HG02642 (cell line): ENCODE measurements around the gene SLF2.

ENCODE experiments used
- ATAC-seq: cut with Tn5 transposase; IDR thresholded peaks from one replicate; pipeline ENCODE4 v1.9.1; 2021; ENCODE audit warnings: mild to moderate bottlenecking; ENCODE audit not compliant: unreplicated experiment, poor library complexity

Gene SLF2

DNA sequence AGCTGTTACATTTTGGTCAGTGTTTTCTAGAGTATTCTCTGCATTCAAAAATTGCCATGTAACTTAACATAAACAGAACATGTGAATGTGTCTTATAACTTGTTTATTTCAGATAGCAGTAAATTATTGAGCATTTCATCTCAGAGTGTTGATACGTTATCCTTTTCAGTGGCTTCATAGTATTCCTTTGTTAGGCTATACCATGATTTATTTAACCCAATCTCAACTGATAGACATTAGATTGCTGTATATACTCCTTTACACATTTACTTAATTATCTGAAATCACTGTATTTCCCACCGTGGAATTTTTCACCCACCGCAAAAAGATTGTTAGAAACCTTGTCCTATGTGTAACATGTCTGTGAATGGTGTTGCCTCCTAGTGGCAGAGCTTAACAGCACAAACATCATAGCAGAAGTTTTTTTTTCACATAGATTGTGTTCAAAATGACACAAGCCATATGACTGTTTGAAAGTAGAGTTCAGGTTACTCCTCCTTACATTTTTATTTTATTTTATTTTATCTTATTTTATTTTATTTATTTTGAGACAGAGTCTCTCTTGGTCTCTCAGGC lies 21.4 kb downstream of the SLF2 start:
- ATAC-seq = no peak

GRCh38 chr10:100939763-100940344 lies 27.1 kb downstream of the SLF2 start:
- ATAC-seq = no peak

DNA sequence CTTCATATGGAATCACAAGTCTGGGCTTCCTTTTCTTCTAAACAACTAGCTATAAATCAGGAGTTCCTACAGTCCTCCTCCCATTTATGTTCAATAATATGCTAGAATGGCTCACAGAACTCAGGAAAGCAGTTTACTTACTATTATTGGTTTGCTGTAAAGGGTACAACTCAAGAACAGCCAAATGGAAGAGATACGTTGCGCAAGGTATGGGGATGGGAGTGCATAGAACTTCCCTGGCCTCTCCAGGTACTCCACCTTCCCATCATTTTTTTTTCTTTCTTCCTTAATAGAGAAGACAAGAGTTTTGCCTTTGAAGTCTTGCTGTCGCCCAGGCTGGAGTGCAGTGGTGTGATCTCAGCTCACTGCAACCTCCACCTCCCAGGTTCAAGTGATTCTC lies 29.5 kb downstream of the SLF2 start:
- no peak for ATAC-seq

DNA sequence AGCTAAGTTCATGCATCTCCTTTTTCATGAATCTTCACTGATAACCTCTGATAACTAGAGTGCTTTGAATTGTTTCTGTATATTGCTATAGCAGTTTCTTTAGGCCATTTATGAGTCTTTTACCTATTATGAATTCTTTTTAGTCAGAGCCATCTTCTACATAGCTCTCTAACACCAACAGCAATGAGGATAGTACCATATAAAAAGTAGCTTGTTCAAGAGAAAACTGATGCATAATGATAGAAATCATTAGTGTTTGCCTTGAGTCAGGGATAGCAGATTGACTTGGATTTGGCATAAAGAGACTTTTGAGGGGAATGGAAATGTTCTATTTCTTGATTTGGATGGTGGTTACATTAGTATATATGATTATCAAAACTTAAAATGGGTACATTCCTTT lies 30.7 kb downstream of the SLF2 start:
- ATAC-seq = no peak

- ATAC-seq = no peak
Observed at GRCh38 chr10:100945754-100946153, 33.0 kb downstream of the SLF2 start.

GRCh38 chr10:100948916-100949315 lies 36.2 kb downstream of the SLF2 start:
- ATAC-seq = no peak

GRCh38 chr10:100960251-100960650 lies 47.5 kb downstream of the SLF2 start:
- no peak for ATAC-seq

- ATAC-seq = no peak
Observed at GRCh38 chr10:100962351-100963080, 49.8 kb downstream of the SLF2 start.

DNA sequence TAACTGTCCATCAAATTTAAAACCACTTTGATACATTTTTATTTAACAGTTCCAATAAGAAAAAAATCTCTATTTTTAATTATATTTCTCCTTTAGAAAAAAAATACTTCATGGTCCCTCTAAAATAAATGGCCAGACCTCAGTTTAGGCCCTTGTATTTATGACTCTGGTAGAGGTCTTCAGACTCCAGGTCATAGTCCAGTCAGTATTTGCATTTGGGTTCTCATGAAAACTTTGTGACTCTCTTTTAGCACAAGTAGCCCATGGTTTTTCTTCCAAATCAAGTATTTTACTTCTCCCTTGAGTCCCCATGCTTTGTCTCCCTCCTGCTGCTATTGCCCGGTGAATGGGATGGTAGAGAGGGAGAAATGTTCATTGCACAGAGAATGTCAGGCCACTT lies 51.1 kb downstream of the SLF2 start:
- no peak for ATAC-seq

GRCh38 chr10:100965820-100966219 lies 53.1 kb downstream of the SLF2 start:
- no peak for ATAC-seq

DNA sequence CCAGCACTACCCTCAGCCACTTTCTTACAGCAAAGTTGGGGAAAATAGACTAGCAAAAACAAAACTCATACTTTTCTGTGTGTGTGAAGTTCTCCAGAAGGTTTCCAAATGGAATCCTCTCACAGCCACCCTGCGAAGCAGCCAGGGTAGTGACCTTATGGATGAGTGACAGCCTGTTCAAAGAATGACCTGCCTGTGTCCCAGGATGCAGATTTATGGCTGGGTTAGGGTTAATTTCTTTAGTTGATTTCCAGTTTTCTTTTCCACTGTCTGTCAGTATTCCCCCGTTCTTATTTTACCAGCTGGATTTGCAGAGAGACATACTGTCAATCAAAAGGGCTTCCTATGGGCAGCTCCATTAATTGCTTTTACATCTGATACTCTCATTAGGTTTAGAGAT lies 54.1 kb downstream of the SLF2 start:
- ATAC-seq = no peak

- no peak for ATAC-seq
Observed at GRCh38 chr10:100967332-100967731, 54.6 kb downstream of the SLF2 start.

DNA sequence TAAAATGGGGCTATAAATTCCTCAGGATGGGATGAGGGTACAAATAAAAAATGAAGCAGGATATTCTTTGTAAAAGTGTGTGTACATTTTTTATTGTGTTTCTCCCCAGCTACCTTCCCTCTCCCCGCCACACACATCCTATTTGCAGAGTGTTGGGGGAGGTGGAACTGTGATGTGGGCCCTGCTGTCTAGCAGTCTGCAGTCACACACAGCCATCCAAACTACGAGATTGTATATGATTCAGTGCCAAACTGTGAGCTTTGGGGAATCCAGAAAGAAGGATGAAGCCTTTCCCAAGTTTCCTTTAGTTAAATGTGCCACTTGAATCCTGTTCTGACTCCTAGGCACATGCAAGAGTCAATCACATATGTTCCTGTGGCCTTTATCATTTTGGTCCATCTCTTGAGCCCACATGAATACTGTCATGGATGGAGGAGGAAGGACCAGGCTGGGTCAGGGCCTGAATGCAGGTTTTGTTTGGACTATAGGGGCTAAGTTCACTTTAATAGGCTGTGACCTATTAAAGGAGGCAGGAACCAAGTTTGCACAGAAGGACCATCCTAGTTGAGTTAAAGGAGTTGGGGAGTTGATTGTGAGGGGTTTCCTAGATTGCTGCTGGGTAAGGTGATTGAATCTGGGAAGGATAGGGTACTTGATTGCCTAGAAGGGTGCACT lies 55.4 kb downstream of the SLF2 start:
- no peak for ATAC-seq

DNA sequence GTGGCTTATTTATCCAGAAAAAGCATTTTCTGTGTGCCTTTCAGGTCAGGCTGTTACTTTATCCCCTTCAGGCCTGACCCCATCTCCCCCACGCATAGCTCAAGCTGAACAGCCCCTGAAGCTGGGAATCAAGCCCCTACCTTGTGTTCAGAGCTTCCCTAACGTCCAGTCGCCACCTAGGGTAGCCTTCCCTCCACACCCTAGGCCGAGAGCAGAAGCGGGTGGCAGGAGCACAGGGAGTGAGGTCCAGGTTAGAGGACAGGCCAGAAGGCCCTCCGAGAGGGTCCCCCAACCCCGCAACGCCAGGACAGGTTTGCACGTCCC lies 56.1 kb downstream of the SLF2 start:
- peak; percentile 13 for ATAC-seq

GRCh38 chr10:100969187-100970075 lies 56.7 kb downstream of the SLF2 start, which contains the start of gene SEMA4G:
Gene SEMA4G (plus strand): TSS chr10:100969504. CDS start chr10:100972913, 3,409 bp downstream.
- peak; percentile 59 for ATAC-seq

GRCh38 chr10:100970076-100970913 lies 57.5 kb downstream of the SLF2 start:
- no peak for ATAC-seq

GRCh38 chr10:100970914-100971811 lies 58.4 kb downstream of the SLF2 start:
- no peak for ATAC-seq

DNA sequence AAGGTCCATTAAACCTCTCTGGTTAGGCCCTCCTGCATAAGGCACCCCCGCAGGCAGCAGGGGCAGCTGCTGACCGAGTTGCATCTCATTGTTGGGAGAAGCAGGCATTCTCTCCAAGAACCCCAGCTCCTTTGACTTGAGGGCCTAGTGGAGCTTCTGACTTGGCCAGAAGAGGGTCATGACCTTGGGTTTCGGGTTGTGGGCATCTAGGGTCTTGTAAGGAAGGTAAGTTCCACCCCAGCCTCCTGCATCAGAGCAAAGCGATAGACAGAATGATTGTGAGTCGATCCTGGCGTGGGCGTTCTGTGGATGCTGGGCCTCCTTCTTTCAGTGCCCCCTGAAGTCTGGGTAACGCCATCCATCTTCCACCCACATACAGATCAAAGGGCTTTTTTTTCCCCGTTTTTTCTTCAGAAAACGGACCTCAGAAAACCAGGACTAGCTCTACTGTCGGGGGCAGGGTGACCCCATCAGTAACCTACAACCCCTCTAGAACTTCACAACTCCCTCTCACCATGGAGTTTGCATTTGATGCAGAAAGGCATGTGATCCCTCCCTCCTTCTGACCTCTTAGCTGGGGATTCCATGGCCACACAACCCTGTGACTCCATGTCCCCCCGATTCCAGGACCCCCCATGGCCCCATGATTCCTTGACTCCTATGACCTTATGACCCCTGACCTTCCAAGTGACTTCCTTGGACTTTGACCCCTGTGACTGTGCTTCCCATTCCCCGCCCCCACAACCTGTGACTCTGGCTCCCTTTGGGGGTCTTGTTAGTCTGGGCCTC lies 59.5 kb downstream of the SLF2 start:
- ATAC-seq = no peak
